NCI-H446 (cell line): ENCODE measurements around the gene ARMH3.

Source experiments
- DNase-seq, 2 experiments: peaks; one replicate each; lab custom pipeline; 2025; lab: John Stamatoyannopoulos, UW

The ARMH3 gene

GRCh38 chr10:101938305-101939007 is 117.5 kb downstream of the ARMH3 start:
- DNase-seq: no peak

GRCh38 chr10:101935431-101935830 is 120.5 kb downstream of the ARMH3 start:
- DNase-seq: no peak

- DNase-seq: no peak
These were observed 121.2 kb downstream of the ARMH3 start for GRCh38 chr10:101934686-101935305.

GRCh38 chr10:101933976-101934375 is 122.0 kb downstream of the ARMH3 start:
- no peak for DNase-seq

GRCh38 chr10:101932183-101932582 is 123.8 kb downstream of the ARMH3 start:
- no peak for DNase-seq

GRCh38 chr10:101925027-101925426 is 130.9 kb downstream of the ARMH3 start:
- DNase-seq: no peak

GRCh38 chr10:101923256-101923655 is 132.7 kb downstream of the ARMH3 start:
- DNase-seq: no peak

GRCh38 chr10:101922846-101923245 is 133.1 kb downstream of the ARMH3 start:
- no peak for DNase-seq

GRCh38 chr10:101920546-101920945 is 135.4 kb downstream of the ARMH3 start:
- no peak for DNase-seq

GRCh38 chr10:101919026-101919770 is 136.8 kb downstream of the ARMH3 start:
- no peak for DNase-seq

GRCh38 chr10:101912561-101913179 is 143.3 kb downstream of the ARMH3 start:
- no peak for DNase-seq

GRCh38 chr10:101906586-101907183 is 149.3 kb downstream of the ARMH3 start:
- no peak for DNase-seq

- no peak for DNase-seq
These were observed 150.7 kb downstream of the ARMH3 start for GRCh38 chr10:101905251-101905650.

- no peak for DNase-seq
These were observed 152.0 kb downstream of the ARMH3 start for GRCh38 chr10:101903827-101904550.

- DNase-seq: no peak
These were observed 153.2 kb downstream of the ARMH3 start for GRCh38 chr10:101902820-101903145.

GRCh38 chr10:101902032-101902819 is 153.7 kb downstream of the ARMH3 start:
- no peak for DNase-seq

GRCh38 chr10:101901340-101901739 is 154.6 kb downstream of the ARMH3 start:
- DNase-seq: no peak

GRCh38 chr10:101897633-101898032 is 158.3 kb downstream of the ARMH3 start:
- DNase-seq: peak; percentile 4 to 32

- DNase-seq: no peak
These were observed 159.6 kb downstream of the ARMH3 start for GRCh38 chr10:101896225-101896877.

- no peak for DNase-seq
These were observed 160.2 kb downstream of the ARMH3 start for GRCh38 chr10:101895781-101896180.
